HG02610 (cell line): Measurements from ENCODE around the gene PUS7.
"Not testable (repeated sequence)": the region's sequence is repeated elsewhere in the genome, so short reads cannot be mapped to it uniquely, and the experiment has no call there.

ENCODE experiments used
- ATAC-seq: cut with Tn5 transposase; IDR thresholded peaks from one replicate; pipeline ENCODE4 v1.9.1; 2021; ENCODE audit warnings: mild to moderate bottlenecking, moderate library complexity; ENCODE audit not compliant: unreplicated experiment

PUS7 gene

DNA sequence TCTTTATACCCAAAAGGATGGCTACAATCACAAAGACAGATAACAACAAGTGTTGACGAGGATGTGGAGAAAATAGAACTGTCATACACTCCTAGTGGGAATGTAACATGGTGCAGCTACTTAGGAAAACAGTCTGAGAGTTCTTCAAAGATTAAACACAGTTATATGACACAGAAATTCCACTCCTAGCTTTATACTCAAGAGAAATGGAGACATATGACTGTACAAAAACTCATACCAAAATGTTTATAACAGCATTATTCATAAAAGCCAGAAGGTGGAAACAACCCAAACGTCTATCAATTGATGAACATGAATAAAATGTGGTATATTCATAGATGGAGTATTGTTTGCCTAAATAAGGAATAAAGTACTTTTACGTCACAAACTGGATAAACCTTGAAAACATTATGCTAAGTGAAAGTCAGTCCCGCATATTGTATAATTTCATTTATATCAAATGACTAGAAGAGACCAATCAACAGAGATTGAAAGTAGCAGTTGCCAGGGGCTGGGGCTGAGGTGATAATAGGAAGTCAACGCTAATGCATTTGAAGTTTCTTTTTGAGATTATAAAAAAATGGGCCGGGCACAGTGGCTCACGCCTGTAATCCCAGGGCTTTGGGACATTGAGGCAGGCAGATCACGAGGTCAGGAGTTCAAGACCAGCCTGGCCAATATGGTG is 71.8 kb downstream of the PUS7 start:
- no peak for ATAC-seq

DNA sequence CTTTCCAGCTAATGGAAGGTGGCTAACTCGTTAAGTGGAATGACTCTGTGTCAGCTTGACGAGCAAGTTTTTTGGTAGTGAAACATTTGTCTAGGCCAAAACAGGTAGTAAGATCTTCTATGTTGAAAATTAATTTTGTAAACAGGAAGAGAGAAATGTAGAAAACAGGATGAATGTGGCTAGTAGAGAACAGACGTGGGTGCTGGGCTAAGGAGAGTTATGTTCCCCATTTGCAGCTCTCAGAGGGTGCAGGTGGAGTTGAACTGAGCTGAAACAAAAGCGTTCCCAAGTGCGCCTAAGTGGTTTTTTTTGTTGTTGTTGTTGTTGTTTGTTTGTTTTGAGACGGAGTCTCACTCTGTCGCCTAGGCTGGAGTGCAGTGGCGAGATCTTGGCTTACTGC is 73.9 kb downstream of the PUS7 start:
- no peak for ATAC-seq

GRCh38 chr7:105444342-105444987 is 77.6 kb downstream of the PUS7 start:
- no peak for ATAC-seq

DNA sequence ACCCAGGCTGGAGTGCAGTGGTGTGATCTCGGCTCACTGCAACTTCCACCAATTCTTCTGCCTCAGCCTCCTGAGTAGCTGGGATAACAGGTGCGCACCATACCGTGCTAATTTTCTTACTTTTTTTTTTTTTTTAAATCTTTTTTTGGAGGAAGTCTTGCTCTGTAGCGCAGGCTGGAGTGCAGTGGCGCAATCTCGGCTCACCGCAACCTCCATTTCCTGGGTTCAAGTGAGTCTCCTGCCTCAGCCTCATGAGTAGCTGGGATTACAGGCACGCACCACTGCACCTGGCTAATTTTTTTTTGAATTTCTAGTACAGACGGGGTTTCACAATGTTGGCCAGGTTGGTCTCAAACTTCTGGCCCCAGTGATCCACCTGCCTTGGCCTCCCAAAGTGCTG is 79.9 kb downstream of the PUS7 start:
- not testable (repeated sequence) for ATAC-seq

DNA sequence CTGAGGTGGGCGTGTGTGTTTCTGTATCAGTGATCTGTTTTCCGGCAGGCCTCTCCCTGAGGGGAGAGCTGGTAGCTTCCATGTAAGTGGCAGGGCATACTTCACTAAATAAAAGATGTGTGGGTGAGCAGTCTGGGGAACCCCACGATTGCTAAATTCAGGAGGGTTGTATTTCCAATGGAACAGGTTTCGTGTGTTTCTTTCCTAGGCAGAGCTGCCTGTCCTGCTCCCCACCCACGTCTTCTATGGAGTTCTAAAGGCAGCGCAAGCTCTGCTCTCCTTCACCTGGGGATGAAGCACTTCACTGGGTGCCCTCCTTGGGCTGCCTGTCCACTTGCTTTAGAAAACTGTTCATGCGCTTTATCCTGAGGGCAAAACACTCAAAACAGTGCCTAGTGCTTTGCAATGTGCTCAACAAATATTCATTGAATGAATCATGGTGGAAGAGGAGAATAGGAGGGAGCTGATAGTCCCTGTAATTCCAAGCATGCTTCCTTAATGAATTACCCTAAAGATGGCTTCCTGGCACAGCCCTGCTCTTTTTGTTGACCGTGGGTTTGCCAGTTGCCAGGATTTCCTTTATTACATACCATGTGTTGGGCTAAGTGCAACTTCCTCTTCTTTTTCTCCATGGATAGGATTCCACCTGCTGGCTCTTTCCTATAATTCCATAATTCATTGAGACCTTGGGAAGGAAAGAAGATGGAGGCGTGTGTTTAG is 82.7 kb downstream of the PUS7 start:
- no peak for ATAC-seq

GRCh38 chr7:105438847-105439173 is 83.3 kb downstream of the PUS7 start:
- no peak for ATAC-seq

DNA sequence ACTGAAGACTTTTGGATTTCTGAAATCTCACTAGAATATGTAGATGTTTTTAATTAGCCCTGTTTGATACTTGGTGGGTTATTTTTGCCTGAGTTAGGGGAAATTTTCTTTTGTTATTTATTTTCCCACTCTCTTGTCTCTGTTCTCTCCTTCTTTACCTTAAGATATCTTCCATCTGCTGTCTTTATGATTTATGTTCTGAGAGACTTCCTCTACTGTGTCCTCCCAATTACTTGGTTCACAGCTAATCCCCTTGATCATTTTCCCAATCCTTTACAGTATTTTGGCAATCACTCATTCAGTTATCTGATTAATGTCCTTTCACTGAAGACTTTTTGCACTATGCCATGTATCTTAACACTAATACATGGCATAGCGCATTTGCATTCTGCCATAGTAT is 83.8 kb downstream of the PUS7 start:
- no peak for ATAC-seq

- ATAC-seq = not testable (repeated sequence)
Observed at GRCh38 chr7:105437356-105437755, 84.7 kb downstream of the PUS7 start.

DNA sequence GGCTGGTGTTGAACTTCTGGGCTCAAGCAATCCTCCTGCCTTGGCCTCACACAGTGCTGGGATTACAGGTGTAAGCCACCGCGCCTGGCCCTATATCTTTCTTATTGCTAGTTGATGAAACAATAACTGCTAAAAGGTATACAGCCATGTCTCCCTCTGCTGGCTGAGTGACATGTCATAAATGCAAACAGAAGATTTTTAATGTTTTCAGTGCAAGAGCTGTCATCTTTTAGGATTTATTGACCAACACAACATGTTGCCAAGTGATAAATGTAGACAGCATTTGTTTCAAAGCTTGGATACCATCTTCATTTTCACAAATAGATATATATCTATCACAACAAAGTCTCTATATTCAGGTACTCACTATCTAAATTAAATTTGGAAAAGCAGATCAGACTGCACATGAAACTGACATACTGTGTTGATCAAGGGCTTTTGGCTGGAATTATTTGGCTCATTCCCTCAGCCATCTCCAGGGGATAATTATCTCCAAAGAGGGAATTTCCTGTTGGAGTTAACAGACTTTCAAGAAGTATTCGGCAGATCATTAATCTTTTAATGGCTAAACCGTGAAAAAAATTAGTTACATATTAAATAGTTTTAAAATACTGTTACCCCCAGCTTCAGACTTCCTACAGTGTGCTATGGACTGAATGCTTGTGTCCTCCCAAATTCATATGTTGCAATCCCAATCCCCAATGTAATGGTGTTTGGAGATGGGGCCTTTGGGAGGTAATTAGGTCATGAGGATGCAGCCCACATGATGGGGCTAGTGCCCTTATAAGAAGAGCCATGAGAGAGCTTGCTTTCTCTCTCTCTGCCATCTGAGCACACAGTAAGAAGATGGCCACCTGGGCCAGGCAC is 92.1 kb downstream of the PUS7 start:
- no peak for ATAC-seq

DNA sequence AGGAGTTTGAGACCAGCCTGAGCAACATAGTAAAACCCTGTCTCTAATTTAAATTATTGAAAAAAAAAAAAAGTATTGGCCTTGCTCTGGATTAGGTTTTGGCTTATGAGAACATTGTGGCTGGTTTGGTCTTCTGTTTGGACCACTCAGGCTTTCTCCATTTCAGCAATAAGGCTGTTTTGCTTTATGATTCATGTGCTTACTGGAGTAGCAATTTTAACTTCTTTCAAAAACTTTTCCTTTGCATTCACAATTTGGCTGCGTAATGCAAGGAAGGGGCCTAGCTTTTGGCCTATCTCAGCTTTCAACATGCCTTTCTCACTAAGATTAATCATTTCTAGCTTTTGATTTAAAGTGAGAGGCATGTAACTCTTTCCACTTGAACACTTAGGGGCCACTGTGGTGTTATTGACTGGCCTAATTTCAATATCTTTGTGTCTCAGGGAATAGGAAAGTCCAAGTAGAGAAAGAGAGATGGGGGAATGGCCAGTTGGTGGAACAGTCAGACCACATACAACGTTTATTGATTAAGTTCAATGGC is 95.4 kb downstream of the PUS7 start:
- ATAC-seq = no peak

- ATAC-seq = no peak
Observed at GRCh38 chr7:105423987-105424386, 98.1 kb downstream of the PUS7 start.

DNA sequence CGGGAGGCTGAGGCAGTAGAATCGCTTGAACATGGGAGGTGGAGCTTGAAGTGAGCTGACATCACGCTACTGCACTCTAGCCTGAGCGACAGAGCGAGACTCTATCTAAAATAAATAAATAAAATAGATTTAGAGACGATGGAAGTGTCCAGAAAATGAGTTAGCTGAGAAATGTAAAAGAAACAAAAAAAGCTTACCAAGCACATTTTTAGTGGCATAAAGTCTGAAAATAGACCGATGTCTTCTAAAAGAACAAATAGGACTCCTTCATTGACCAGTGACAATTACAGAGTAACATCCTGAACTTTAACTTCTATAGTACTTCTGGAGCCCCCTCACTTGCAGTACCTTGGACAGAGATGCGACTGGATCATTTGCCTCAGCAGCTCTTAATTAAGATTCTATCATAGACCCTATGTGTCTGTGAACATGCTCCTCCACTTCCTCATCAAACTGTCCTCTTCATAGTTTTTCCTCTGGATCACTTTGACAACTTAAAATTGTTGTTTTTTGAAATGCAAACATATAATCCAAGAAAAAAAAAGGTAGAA is 108.1 kb downstream of the PUS7 start:
- ATAC-seq = no peak

DNA sequence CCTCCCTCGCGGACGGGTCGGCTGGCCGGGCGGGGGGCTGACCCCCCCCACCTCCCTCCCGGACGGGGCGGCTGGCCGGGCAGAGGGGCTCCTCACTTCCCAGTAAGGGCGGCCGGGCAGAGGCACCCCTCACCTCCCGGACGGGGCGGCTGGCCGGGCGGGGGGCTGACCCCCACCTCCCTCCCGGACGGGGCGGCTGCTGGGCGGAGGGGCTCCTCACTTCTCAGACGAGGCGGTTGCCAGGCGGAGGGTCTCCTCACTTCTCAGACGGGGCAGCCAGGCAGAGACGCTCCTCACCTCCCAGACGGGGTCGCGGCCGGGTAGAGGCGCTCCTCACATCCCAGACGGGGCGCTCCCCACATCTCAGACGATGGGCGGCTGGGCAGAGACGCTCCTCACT is 111.3 kb downstream of the PUS7 start:
- ATAC-seq = not testable (repeated sequence)

DNA sequence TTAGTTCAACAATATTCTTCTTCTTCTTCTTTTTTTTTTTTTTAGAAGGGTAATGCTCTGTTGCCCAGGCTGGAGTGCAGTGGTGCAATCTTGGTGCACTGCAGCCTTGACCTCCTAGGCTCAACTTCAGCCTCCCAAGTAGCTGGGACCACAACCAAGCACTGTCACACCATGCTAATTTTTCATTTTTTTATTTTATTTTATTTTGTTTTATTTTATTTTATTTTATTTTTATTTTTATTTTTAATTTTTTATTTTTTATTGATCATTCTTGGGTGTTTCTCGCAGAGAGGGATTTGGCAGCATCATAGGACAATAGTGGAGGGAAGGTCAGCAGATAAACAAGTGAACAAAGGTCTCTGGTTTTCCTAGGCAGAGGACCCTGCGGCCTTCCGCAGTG is 112.3 kb downstream of the PUS7 start:
- ATAC-seq = not testable (repeated sequence)

DNA sequence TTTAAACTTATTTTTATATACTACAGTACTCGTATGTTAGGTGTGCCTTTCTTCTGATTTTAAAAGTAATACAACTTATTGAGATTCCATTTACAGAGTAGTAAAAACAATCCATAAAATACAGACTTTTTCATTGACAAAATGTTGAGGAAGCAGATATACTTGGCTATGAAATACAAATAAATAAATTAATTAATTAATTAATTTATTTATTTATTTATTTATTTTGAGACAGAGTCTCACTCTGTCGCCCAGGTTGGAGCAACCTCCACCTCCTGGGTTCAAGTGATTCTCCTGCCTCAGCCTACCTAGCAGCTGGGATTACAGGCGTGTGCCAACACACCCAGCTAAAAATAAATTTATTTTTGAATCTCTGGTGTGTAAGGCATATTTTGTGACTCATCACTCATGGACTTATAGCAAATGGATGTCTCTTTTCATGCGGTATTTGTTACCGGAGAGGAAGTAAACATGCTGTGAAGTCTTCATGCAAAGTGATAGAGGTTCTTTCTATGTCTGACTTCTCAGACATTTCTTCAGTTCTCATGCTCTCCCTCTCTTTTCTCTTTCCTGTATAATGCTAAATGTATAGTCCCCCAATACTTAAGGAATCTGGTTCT is 113.2 kb downstream of the PUS7 start:
- ATAC-seq = no peak
